Cardiac muscle cell (in vitro differentiated cells and primary cell): ENCODE measurements around the gene ARFGAP3. TPM values are rescaled to one million over a fixed set of nuclear protein-coding genes. Genes with fewer than 3 reads are reported as not detected.
A peak's percentile ranks its signal among the peaks of the same experiment; 100 is the strongest.

Source experiments
- DNase-seq, 2 donors: peaks; one replicate each; pipeline versions ENCODE4 v3.0.0 to v3.0.0-alpha.2; 2010 to 2017; ENCODE audit warnings: low read depth in 1 of 2, low spot score in 1 of 2
- H3K27ac ChIP-seq: fragments of 200-600 bp; sonication (generic); 2 replicates; pipeline ENCODE4 v1.5.1; 2016
- H3K27me3 ChIP-seq: fragments of 200-600 bp; sonication (generic); 2 replicates; pipeline ENCODE4 v1.6.0; 2016; ENCODE audit warnings: control low read depth
- H3K36me3 ChIP-seq: fragments of 200-600 bp; sonication (generic); 2 replicates; pipeline ENCODE4 v1.5.1; 2016; ENCODE audit warnings: control low read depth
- H3K4me1 ChIP-seq: fragments of 200-600 bp; sonication (generic); 2 replicates; pipeline ENCODE4 v1.8.1; 2017; ENCODE audit warnings: low read depth, mild to moderate bottlenecking, mixed run types
- H3K4me3 ChIP-seq: fragments of 200-600 bp; sonication (generic); 2 replicates; pipeline ENCODE4 v1.5.1; 2016; ENCODE audit warnings: mild to moderate bottlenecking
- H3K9me3 ChIP-seq: fragments of 200-600 bp; sonication (generic); 2 replicates; pipeline ENCODE4 v1.5.1; 2017; ENCODE audit warnings: low read depth, mild to moderate bottlenecking, control low read depth
- CTCF ChIP-seq: IDR thresholded peaks from 2 replicates; pipeline ENCODE4 v1.5.1; 2012; ENCODE audit warnings: low read depth, mild to moderate bottlenecking, low read length
- polyA plus RNA-seq: library from polyadenylated mRNA; unstranded; fragments of >200 nt; fragmentation: Nextera tagmentation; extraction: Ambion mirVana; gene quantifications from 2 replicates; pipeline ENCODE4 v1.2.1, GENCODE V29; 2016
- total RNA-seq: library from RNA; depleted of rRNA; stranded (reverse); fragments of >200 nt; gene quantifications from 2 replicates; pipeline ENCODE4 v1.2.3, GENCODE V29; 2016

The ARFGAP3 gene
- total and polyA plus RNA-seq, 2 experiments from 2014 or later: 26.3 to 38.2 TPM

- DNase-seq: no peak
- no peaks in the 10 kb centered on the region for H3K27me3 ChIP-seq
- no peaks in the 10 kb centered on the region for H3K9me3 ChIP-seq
- no peaks in the 10 kb centered on the region for H3K4me1 ChIP-seq
- H3K27ac ChIP-seq: no peak overlapping the region
- no peak for TF ChIP-seq CTCF
- H3K4me3 ChIP-seq: no peak overlapping the region
- peaks cover 6% of the 10 kb centered on the region for H3K36me3 ChIP-seq
These were observed 8.0 kb downstream of the ARFGAP3 start for GRCh38 chr22:42848941-42849550.

- no peak for TF ChIP-seq CTCF
- H3K4me3 ChIP-seq: no peak overlapping the region
- DNase-seq: no peak
- no peaks in the 10 kb centered on the region for H3K4me1 ChIP-seq
- no peak overlapping the region for H3K27ac ChIP-seq
- H3K9me3 ChIP-seq: no peaks in the 10 kb centered on the region
- H3K27me3 ChIP-seq: no peaks in the 10 kb centered on the region
- peaks cover 6% of the 10 kb centered on the region for H3K36me3 ChIP-seq
These were observed 10.0 kb downstream of the ARFGAP3 start for GRCh38 chr22:42847110-42847509.

- Histone ChIP-seq H3K27ac (no peak overlapping the region), H3K27me3 (no peaks in the 10 kb centered on the region), H3K36me3 (peaks cover 12% of the 10 kb centered on the region), H3K4me3 (no peak overlapping the region), H3K9me3 (no peaks in the 10 kb centered on the region), H3K4me1 (no peaks in the 10 kb centered on the region)
- DNase-seq: peak in 1 of 2 donors; percentile 5
- TF ChIP-seq CTCF: no peak
These were observed 12.3 kb downstream of the ARFGAP3 start for GRCh38 chr22:42844756-42845155.

- Histone ChIP-seq H3K27me3 (no peaks in the 10 kb centered on the region), H3K4me3 (no peak overlapping the region), H3K27ac (no peak overlapping the region), H3K9me3 (no peaks in the 10 kb centered on the region), H3K4me1 (no peaks in the 10 kb centered on the region), H3K36me3 (peaks cover 12% of the 10 kb centered on the region)
- no peak for DNase-seq
- no peak for TF ChIP-seq CTCF
These were observed 14.3 kb downstream of the ARFGAP3 start for GRCh38 chr22:42842658-42843370.

- H3K27me3 ChIP-seq: no peaks in the 10 kb centered on the region
- DNase-seq: no peak
- peaks cover 13% of the 10 kb centered on the region for H3K36me3 ChIP-seq
- H3K4me1 ChIP-seq: no peaks in the 10 kb centered on the region
- no peak overlapping the region for H3K4me3 ChIP-seq
- H3K9me3 ChIP-seq: no peaks in the 10 kb centered on the region
- TF ChIP-seq CTCF: no peak
- H3K27ac ChIP-seq: no peak overlapping the region
These were observed 15.6 kb downstream of the ARFGAP3 start for GRCh38 chr22:42841444-42841843.
